ENCODE data around the gene EXD3.

DNA sequence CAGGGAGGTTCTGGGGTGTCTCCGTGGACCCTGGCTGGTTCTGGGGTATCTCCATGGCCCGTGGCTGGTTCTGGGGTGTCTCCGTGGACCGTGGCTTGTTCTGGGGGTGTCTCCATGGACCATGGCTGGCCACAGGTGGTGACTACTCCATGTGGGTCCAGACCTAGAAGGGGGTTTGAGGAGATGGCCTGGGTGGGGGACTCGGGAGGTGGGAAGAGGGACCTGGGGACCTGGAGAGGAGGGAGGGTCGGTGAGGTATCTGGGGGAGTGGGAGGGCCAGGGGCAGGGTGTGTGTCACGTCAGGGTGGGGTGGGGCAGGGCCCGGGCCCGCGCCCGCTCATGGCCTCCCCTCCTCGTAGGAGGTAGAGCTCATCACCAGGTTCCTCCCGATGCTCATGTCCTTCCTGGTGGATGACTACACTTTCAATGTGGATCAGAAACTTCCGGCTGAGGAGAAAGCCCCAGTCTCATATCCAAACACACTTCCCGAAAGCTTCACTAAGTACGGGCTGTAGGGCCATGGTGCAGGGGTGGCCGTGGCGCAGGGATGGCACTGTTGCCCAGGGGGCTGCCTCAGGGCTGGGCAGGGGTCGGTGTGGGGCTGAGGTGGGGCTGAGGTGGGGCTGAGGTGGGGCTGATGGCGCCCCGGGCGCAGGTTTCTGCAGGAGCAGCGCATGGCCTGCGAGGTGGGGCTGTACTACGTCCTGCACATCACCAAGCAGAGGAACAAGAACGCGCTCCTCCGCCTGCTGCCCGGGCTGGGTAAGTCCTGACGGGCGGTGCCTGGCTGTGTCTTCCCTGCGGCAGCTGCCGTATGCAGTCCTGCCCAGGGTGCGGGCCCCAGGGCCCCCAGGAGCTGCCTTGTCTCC lies 156.1 kb downstream of the EXD3 start:
- TF ChIP-seq FOSL1 (tag; conservative IDR thresholded peaks at IDR 0.05) (no peak), ZC3H8 (IDR thresholded peaks at IDR 0.05) (no peak), USF1 (CRISPR knock-in tag; IDR thresholded peaks at IDR 0.05) (no peak), ZNF24 (IDR thresholded peaks at IDR 0.05) (no peak), BRF1 (IDR thresholded peaks at IDR 0.05; ENCODE audit: borderline replicate concordance, extremely low read depth, insufficient read length) (no peak), ZBED1 (IDR thresholded peaks at IDR 0.05) (no peak), ZNF318 (IDR thresholded peaks at IDR 0.05; ENCODE audit: borderline replicate concordance in 1 of 2, low read depth in 1 of 2) (no peak), YY1 (IDR thresholded peaks at IDR 0.05; ENCODE audit: borderline replicate concordance in 1 of 3, control insufficient read depth in 1 of 3, extremely low read depth in 1 of 3, insufficient read depth in 3 of 3, insufficient read length in 1 of 3, insufficient replicate concordance in 2 of 3, low read depth in 1 of 3, low read length in 2 of 3) (no peak), ZNF224 (CRISPR knock-in tag; IDR thresholded peaks at IDR 0.05) (no peak)
- TF ChIP-seq, protein P1, sequence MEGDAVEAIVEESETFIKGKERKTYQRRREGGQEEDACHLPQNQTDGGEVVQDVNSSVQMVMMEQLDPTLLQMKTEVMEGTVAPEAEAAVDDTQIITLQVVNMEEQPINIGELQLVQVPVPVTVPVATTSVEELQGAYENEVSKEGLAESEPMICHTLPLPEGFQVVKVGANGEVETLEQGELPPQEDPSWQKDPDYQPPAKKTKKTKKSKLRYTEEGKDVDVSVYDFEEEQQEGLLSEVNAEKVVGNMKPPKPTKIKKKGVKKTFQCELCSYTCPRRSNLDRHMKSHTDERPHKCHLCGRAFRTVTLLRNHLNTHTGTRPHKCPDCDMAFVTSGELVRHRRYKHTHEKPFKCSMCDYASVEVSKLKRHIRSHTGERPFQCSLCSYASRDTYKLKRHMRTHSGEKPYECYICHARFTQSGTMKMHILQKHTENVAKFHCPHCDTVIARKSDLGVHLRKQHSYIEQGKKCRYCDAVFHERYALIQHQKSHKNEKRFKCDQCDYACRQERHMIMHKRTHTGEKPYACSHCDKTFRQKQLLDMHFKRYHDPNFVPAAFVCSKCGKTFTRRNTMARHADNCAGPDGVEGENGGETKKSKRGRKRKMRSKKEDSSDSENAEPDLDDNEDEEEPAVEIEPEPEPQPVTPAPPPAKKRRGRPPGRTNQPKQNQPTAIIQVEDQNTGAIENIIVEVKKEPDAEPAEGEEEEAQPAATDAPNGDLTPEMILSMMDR (IDR thresholded peaks at IDR 0.05 in 2 of 3, conservative IDR thresholded peaks at IDR 0.05 in 1 of 3; ENCODE audit: insufficient read depth in 2 of 3, low read depth in 1 of 3, low read length in 3 of 3), result no peak
- TF ChIP-seq, protein P2, sequence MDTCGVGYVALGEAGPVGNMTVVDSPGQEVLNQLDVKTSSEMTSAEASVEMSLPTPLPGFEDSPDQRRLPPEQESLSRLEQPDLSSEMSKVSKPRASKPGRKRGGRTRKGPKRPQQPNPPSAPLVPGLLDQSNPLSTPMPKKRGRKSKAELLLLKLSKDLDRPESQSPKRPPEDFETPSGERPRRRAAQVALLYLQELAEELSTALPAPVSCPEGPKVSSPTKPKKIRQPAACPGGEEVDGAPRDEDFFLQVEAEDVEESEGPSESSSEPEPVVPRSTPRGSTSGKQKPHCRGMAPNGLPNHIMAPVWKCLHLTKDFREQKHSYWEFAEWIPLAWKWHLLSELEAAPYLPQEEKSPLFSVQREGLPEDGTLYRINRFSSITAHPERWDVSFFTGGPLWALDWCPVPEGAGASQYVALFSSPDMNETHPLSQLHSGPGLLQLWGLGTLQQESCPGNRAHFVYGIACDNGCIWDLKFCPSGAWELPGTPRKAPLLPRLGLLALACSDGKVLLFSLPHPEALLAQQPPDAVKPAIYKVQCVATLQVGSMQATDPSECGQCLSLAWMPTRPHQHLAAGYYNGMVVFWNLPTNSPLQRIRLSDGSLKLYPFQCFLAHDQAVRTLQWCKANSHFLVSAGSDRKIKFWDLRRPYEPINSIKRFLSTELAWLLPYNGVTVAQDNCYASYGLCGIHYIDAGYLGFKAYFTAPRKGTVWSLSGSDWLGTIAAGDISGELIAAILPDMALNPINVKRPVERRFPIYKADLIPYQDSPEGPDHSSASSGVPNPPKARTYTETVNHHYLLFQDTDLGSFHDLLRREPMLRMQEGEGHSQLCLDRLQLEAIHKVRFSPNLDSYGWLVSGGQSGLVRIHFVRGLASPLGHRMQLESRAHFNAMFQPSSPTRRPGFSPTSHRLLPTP (IDR thresholded peaks at IDR 0.05; ENCODE audit: borderline replicate concordance, extremely low read depth, insufficient read length), result no peak
- TF ChIP-seq, protein P3, sequence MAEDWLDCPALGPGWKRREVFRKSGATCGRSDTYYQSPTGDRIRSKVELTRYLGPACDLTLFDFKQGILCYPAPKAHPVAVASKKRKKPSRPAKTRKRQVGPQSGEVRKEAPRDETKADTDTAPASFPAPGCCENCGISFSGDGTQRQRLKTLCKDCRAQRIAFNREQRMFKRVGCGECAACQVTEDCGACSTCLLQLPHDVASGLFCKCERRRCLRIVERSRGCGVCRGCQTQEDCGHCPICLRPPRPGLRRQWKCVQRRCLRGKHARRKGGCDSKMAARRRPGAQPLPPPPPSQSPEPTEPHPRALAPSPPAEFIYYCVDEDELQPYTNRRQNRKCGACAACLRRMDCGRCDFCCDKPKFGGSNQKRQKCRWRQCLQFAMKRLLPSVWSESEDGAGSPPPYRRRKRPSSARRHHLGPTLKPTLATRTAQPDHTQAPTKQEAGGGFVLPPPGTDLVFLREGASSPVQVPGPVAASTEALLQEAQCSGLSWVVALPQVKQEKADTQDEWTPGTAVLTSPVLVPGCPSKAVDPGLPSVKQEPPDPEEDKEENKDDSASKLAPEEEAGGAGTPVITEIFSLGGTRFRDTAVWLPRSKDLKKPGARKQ (CRISPR knock-in tag; IDR thresholded peaks at IDR 0.05), result no peak
